K562 (cell line): ENCODE data around the gene HK2. TPM values are rescaled to one million over a fixed set of nuclear protein-coding genes. Genes with fewer than 3 reads are reported as not detected.

Experiments
- ATAC-seq: fragments of 200-7000 bp; cut with Tn5 transposase; 3 replicates; pipeline ENCODE4 v1.9.1; 2020; ENCODE audit warnings: moderate library complexity
- BruUV-seq: library from RNA; stranded (reverse); fragments of 400-500 nt; replicated peaks from 2 replicates; lab custom pipeline; 2021; lab: Mats Ljungman, UMichigan
- CTCF ChIA-PET: fragments of 300-600 bp; formaldehyde crosslinking; extraction: SDS; loops from one replicate; lab custom pipeline; 2021; ENCODE audit warnings: low intra/inter-chr PET ratio; lab: Yijun Ruan, JAX
- POLR2A ChIA-PET: fragments of 300-600, 350-650 bp; sonication (Branson Sonifier 250); formaldehyde crosslinking; extraction: SDS; loops from one replicate; lab custom pipeline; 2021; ENCODE audit warnings: antibody characterized with exemption, inconsistent platforms; lab: Yijun Ruan, JAX
- DNase-seq, 4 experiments: peaks; one replicate each; pipeline versions ENCODE4 v3.0.0 to v3.0.0-alpha.2; 2011 to 2018; ENCODE audit warnings: low spot score in 3 of 4, mixed read lengths in 3 of 4; ENCODE audit errors: extremely low read depth in 1 of 4
- FAIRE-seq: peaks from 2 replicates; lab custom pipeline; 2011; peaks lifted over from hg19 to GRCh38; lab: Jason Lieb, UNC
- H2AFZ ChIP-seq: 2 replicates; pipeline ENCODE4 v1.6.0; 2011; ENCODE audit warnings: low read depth, low read length, control low read depth, inconsistent platforms
- H3K27ac ChIP-seq: fragments of 200-600 bp; 3 replicates; pipeline ENCODE4 v1.8.0; 2011; ENCODE audit warnings: low read depth, mild to moderate bottlenecking, control low read depth, inconsistent platforms, low read length, moderate library complexity, mixed read lengths; ENCODE audit errors: extremely low read depth
- H3K27me3 ChIP-seq, 2 experiments: fragments of 300-600 bp in 1 of 2; 2 replicates in 1 of 2; 3 replicates in 1 of 2; pipeline versions ENCODE4 v1.6.0 to v1.8.0; 2011; ENCODE audit warnings: inconsistent platforms in 2 of 2, low read length in 2 of 2, mild to moderate bottlenecking in 1 of 2, mixed read lengths in 1 of 2, moderate library complexity in 1 of 2; ENCODE audit not compliant: control insufficient read depth in 2 of 2, insufficient read depth in 2 of 2
- H3K36me3 ChIP-seq: fragments of 300-600 bp; 3 replicates; pipeline ENCODE4 v1.8.0; 2011; ENCODE audit warnings: mild to moderate bottlenecking, low read length, inconsistent platforms; ENCODE audit not compliant: control insufficient read depth, insufficient read depth
- H3K4me1 ChIP-seq, 2 experiments: fragments of 200-600 bp in 1 of 2; replicated peaks in 1 of 2; 2 replicates in 1 of 2; 3 replicates in 1 of 2; pipeline versions ENCODE4 v1.5.1 to v1.8.0; 2011; ENCODE audit warnings: inconsistent platforms in 2 of 2, low read length in 2 of 2, mild to moderate bottlenecking in 1 of 2, mixed read lengths in 1 of 2, moderate library complexity in 1 of 2; ENCODE audit not compliant: control insufficient read depth in 2 of 2, insufficient read depth in 2 of 2
- H3K4me2 ChIP-seq: 2 replicates; pipeline ENCODE4 v1.6.1; 2011; ENCODE audit warnings: low read length, control low read depth, inconsistent platforms, mixed read lengths; ENCODE audit not compliant: insufficient read depth
- H3K4me3 ChIP-seq: fragments of 200-600 bp; sonication (generic), shearing (Covaris generic); 2 replicates; pipeline ENCODE4 v1.5.1; 2016; ENCODE audit warnings: control low read depth, inconsistent platforms
- H3K79me2 ChIP-seq: fragments of 200-600 bp; 3 replicates; pipeline ENCODE4 v1.8.0; 2011; ENCODE audit warnings: low read length, inconsistent platforms; ENCODE audit not compliant: control insufficient read depth, insufficient read depth
- H3K9ac ChIP-seq, 2 experiments: 2 replicates each; pipeline versions ENCODE4 v1.6.0 to v1.6.1; 2011; ENCODE audit warnings: low read depth in 2 of 2, low read length in 2 of 2, control low read depth in 1 of 2, inconsistent platforms in 1 of 2, mild to moderate bottlenecking in 1 of 2, mixed read lengths in 1 of 2; ENCODE audit not compliant: insufficient read depth in 1 of 2
- H3K9me1 ChIP-seq: one replicate; pipeline ENCODE4 v1.6.0; 2011; ENCODE audit warnings: inconsistent platforms, mild to moderate bottlenecking, low read length, moderate library complexity; ENCODE audit not compliant: control insufficient read depth, insufficient read depth
- H3K9me3 ChIP-seq: replicated peaks from 2 replicates; pipeline ENCODE4 v1.5.1; 2011; ENCODE audit warnings: low read depth, low read length, inconsistent platforms; ENCODE audit not compliant: control insufficient read depth, insufficient read depth
- H4K20me1 ChIP-seq: replicated peaks from 2 replicates; pipeline ENCODE4 v1.6.1; 2011; ENCODE audit warnings: low read length, inconsistent platforms, mixed read lengths; ENCODE audit not compliant: control insufficient read depth, insufficient read depth
- CEBPG ChIP-seq, 3 experiments: fragments of 200-800 bp in 1 of 3; sonication (Bioruptor generic) in 1 of 3; sonication (generic) in 1 of 3; formaldehyde crosslinking in 1 of 3; IDR thresholded peaks in 2 of 3; conservative IDR thresholded peaks in 1 of 3; 2 replicates each; pipeline versions ENCODE4 v1.6.1 to v1.8.0; 2016 to 2022; ENCODE audit warnings: missing compliant biosample characterization in 2 of 3, missing genetic modification characterization in 2 of 3, mild to moderate bottlenecking in 1 of 3, missing genetic modification reagents in 1 of 3
- GMEB1 ChIP-seq: fragments of 250-450 bp; sonication (Bioruptor Pico); IDR thresholded peaks from 2 replicates; pipeline ENCODE4 v1.4.0; 2020; ENCODE audit warnings: mild to moderate bottlenecking
- MCM2 ChIP-seq: fragments of 450-650 bp; IDR thresholded peaks from 2 replicates; pipeline ENCODE4 v1.6.1; 2017; ENCODE audit warnings: low read depth, mild to moderate bottlenecking
- ZNF184 ChIP-seq: sonication (generic); formaldehyde crosslinking; IDR thresholded peaks from 2 replicates; pipeline ENCODE4 v1.5.0; 2020; ENCODE audit warnings: missing genetic modification reagents
- ZNF431 ChIP-seq: sonication (generic); formaldehyde crosslinking; IDR thresholded peaks from 2 replicates; pipeline ENCODE4 v1.8.0; 2022; ENCODE audit warnings: mild to moderate bottlenecking, missing genetic modification reagents
- WGBS: fragments of 100-300 bp; shearing (Covaris generic); methylation state at CpG from one replicate; pipeline ENCODE4 v1.1.6; 2016; ENCODE audit warnings: low coverage, mixed read lengths; ENCODE audit not compliant: insufficient coverage; ENCODE audit errors: missing lambda C conversion rate; 5-methylcytosine and 5-hydroxymethylcytosine counted together
- in situ Hi-C: fragments of 300-500 bp; cut with MboI; formaldehyde crosslinking; loops from 4 replicates; pipeline ENCODE4 v1.15.0; 2018; ENCODE audit warnings: inconsistent platforms, mixed read lengths
- intact Hi-C: fragments of 100-400 bp; cut with micrococcal nuclease; formaldehyde crosslinking; loops from 2 replicates; pipeline ENCODE4 v1.14.2; 2022
- polyA plus RNA-seq, 8 experiments: library from polyadenylated mRNA; depleted of rRNA in 4 of 8; stranded (reverse) in 5 of 8; unstranded in 3 of 8; fragments of >200 nt; fragmentation: Nextera tagmentation in 2 of 8; fragmentation: Illumina TruSeq in 1 of 8; extraction: Ambion mirVana in 2 of 8; extraction: Trizol in 1 of 8; gene quantifications; 2 replicates each; pipeline versions ENCODE4 v1.2.1 to v1.2.3, GENCODE V29; 2011 to 2014; ENCODE audit warnings: inconsistent platforms in 1 of 8, missing spikeins in 1 of 8
- total RNA-seq, 7 experiments: library from RNA; depleted of rRNA in 6 of 7; stranded (reverse); fragments of >200 nt in 6 of 7; fragmentation: Illumina TruSeq in 2 of 7; extraction: Trizol in 2 of 7; gene quantifications; 2 replicates each; pipeline versions ENCODE4 v1.2.1 to v1.2.3, GENCODE V29; 2011 to 2021; ENCODE audit warnings: low replicate concordance in 1 of 7

Gene HK2
- total and polyA plus RNA-seq, 9 of the 15 experiments (the other 6 are each of a cell fraction or from before 2014, with no cell fraction given) = 4.7 to 56.0 (median 19.9) TPM

- Histone ChIP-seq H3K79me2 (peaks cover 20% of the 10 kb centered on the region; the same call in 2 of the 3 replicates), H3K36me3 (peaks cover 97% of the 10 kb centered on the region), H4K20me1 (peaks cover 12% of the 10 kb centered on the region; the same call in 1 of the 2 replicates), H2AFZ (no peak overlapping the region), H3K4me1 (no peaks in the 10 kb centered on the region), H3K9ac (no peak overlapping the region), H3K9me3 (no peaks in the 10 kb centered on the region), H3K27me3 (no peaks in the 10 kb centered on the region), H3K27ac (no peak overlapping the region), H3K4me2 (no peak overlapping the region), H3K4me3 (no peak overlapping the region), H3K9me1 (peaks cover 7% of the 10 kb centered on the region)
- in situ Hi-C loops (no loop called here), intact Hi-C loops (no loop called here)
- DNase-seq = no peak
- ATAC-seq = no peak
- no peak for FAIRE-seq
- TF ChIP-seq CEBPG (CRISPR knock-in tag; IDR thresholded peaks at IDR 0.05) (no peak), CEBPG (tag; conservative IDR thresholded peaks at IDR 0.05 in 1 of 2, IDR thresholded peaks at IDR 0.05 in 1 of 2) (peak in 1 of 2 experiments; percentile 43; a peak in 1 of 4 replicates), ZNF431 (CRISPR knock-in tag) (no peak)
- 83% methylated on average over 2 of the region's 2 CpGs for WGBS
- BruUV-seq = no TSS peak
- CTCF ChIA-PET = no interaction called here
- POLR2A ChIA-PET = no interaction called here
These were observed 38.5 kb downstream of the HK2 start for GRCh38 chr2:74872389-74872836.

GRCh38 chr2:74873012-74873665, 39.2 kb downstream of the HK2 start:
- H3K27ac ChIP-seq = no peak overlapping the region
- no peak overlapping the region for H3K4me2 ChIP-seq
- WGBS = 92% methylated on average over 7 of the region's 7 CpGs
- no peak overlapping the region for H2AFZ ChIP-seq
- no peaks in the 10 kb centered on the region for H3K4me1 ChIP-seq
- H3K27me3 ChIP-seq = no peaks in the 10 kb centered on the region
- in situ Hi-C loops (no loop called here), intact Hi-C loops (no loop called here)
- H3K9ac ChIP-seq = no peak overlapping the region
- DNase-seq (no peak), ATAC-seq (no peak), FAIRE-seq (no peak)
- TF ChIP-seq ZNF184 (CRISPR knock-in tag) (no peak), GMEB1 (CRISPR knock-in tag) (no peak), MCM2 (no peak)
- H3K36me3 ChIP-seq = peaks cover 97% of the 10 kb centered on the region
- H3K79me2 ChIP-seq = peaks cover 18% of the 10 kb centered on the region; the same call in 2 of the 3 replicates
- H4K20me1 ChIP-seq = peaks cover 10% of the 10 kb centered on the region; the same call in 1 of the 2 replicates
- ChIA-PET POLR2A (interaction anchor here (0.6 to 1.3 kb wide), 3 partner anchors 10 to 19 kb away, joined by 3 read pairs; no protein-coding TSS in a partner anchor), CTCF (no interaction called here)
- H3K9me3 ChIP-seq = no peaks in the 10 kb centered on the region
- H3K4me3 ChIP-seq = no peak overlapping the region
- H3K9me1 ChIP-seq = peaks cover 7% of the 10 kb centered on the region
- BruUV-seq = no TSS peak
